ENCODE data around the gene KISS1R.

The KISS1R gene

GRCh38 chr19:898663-899062 lies 18.5 kb upstream of the KISS1R start:
- TF ChIP-seq CTCF (IDR thresholded peaks at IDR 0.05; ENCODE audit: borderline replicate concordance, insufficient read depth, low read depth, low read length) = no peak
- H3K4me3 ChIP-seq (ENCODE audit: low read depth, low read length) = no peak overlapping the region

GRCh38 chr19:899336-900042 lies 17.6 kb upstream of the KISS1R start:
- no peak overlapping the region for H3K4me3 ChIP-seq (ENCODE audit: low read depth, low read length)
- no peak for TF ChIP-seq CTCF (IDR thresholded peaks at IDR 0.05; ENCODE audit: borderline replicate concordance, insufficient read depth, low read depth, low read length)

GRCh38 chr19:900043-900301 lies 17.2 kb upstream of the KISS1R start:
- TF ChIP-seq CTCF (IDR thresholded peaks at IDR 0.05; ENCODE audit: borderline replicate concordance, insufficient read depth, low read depth, low read length) = no peak
- H3K4me3 ChIP-seq (ENCODE audit: low read depth, low read length) = no peak overlapping the region

- no peak overlapping the region for H3K4me3 ChIP-seq (ENCODE audit: low read depth, low read length)
- no peak for TF ChIP-seq CTCF (IDR thresholded peaks at IDR 0.05; ENCODE audit: borderline replicate concordance, insufficient read depth, low read depth, low read length)
These were observed 16.6 kb upstream of the KISS1R start for GRCh38 chr19:900302-901111.

- H3K4me3 ChIP-seq (ENCODE audit: low read depth, low read length) = no peak overlapping the region
- no peak for TF ChIP-seq CTCF (IDR thresholded peaks at IDR 0.05; ENCODE audit: borderline replicate concordance, insufficient read depth, low read depth, low read length)
These were observed 15.7 kb upstream of the KISS1R start for GRCh38 chr19:901216-902092.

GRCh38 chr19:902093-902370 lies 15.1 kb upstream of the KISS1R start:
- H3K4me3 ChIP-seq (ENCODE audit: low read depth, low read length) = no peak overlapping the region
- no peak for TF ChIP-seq CTCF (IDR thresholded peaks at IDR 0.05; ENCODE audit: borderline replicate concordance, insufficient read depth, low read depth, low read length)

Measured in GM12875 (cell line).